OCI-LY7 (cell line): Measurements from ENCODE around the gene TTC21A. TPM values are rescaled to one million over a fixed set of nuclear protein-coding genes. Genes with fewer than 3 reads are reported as not detected.

Source experiments
- BruUV-seq: library from RNA; stranded (reverse); fragments of 400-500 nt; replicated peaks from 2 replicates; lab custom pipeline; 2021; lab: Mats Ljungman, UMichigan
- CTCF ChIA-PET: fragments of 300-600 bp; sonication (Branson Sonifier 250); formaldehyde crosslinking; loops from one replicate; lab custom pipeline; 2022; ENCODE audit warnings: antibody characterized with exemption; ENCODE audit not compliant: unreplicated experiment; lab: Charles Lee
- POLR2A ChIA-PET: fragments of 300-600 bp; sonication (Branson Sonifier 250); formaldehyde crosslinking; loops from one replicate; lab custom pipeline; 2022; ENCODE audit warnings: antibody characterized with exemption; lab: Charles Lee
- DNase-seq: peaks from one replicate; pipeline ENCODE4 v3.0.0-alpha.2; 2015; ENCODE audit warnings: low spot score
- H2AFZ ChIP-seq: fragments of 200-600 bp; sonication (generic), shearing (Covaris generic); 2 replicates; pipeline ENCODE4 v1.6.1; 2014; ENCODE audit warnings: mild to moderate bottlenecking, antibody characterized with exemption, low read length, moderate library complexity
- H3K27ac ChIP-seq: fragments of 200-600 bp; sonication (generic); 2 replicates; pipeline ENCODE4 v1.5.1; 2014; ENCODE audit warnings: mixed run types, low read depth, mild to moderate bottlenecking, moderate library complexity, low read length, inconsistent platforms; ENCODE audit not compliant: poor library complexity, severe bottlenecking
- H3K36me3 ChIP-seq: fragments of 200-600 bp; sonication (generic); 2 replicates; pipeline ENCODE4 v1.6.1; 2014; ENCODE audit warnings: mild to moderate bottlenecking, antibody characterized with exemption, low read length, moderate library complexity, mixed read lengths; ENCODE audit not compliant: insufficient read depth
- H3K4me1 ChIP-seq: fragments of 200-600 bp; sonication (generic); 2 replicates; pipeline ENCODE4 v1.5.1; 2014; ENCODE audit warnings: mild to moderate bottlenecking, low read length; ENCODE audit not compliant: insufficient read depth, poor library complexity, severe bottlenecking
- H3K4me2 ChIP-seq: fragments of 200-600 bp; sonication (generic); 2 replicates; pipeline ENCODE4 v1.6.1; 2014; ENCODE audit warnings: mild to moderate bottlenecking, low read length
- H3K4me3 ChIP-seq: fragments of 200-600 bp; sonication (generic); 2 replicates; pipeline ENCODE4 v1.5.1; 2014; ENCODE audit warnings: mild to moderate bottlenecking, low read depth, low read length; ENCODE audit not compliant: poor library complexity, severe bottlenecking
- H3K79me2 ChIP-seq: fragments of 200-600 bp; sonication (generic); 2 replicates; pipeline ENCODE4 v1.6.1; 2016; ENCODE audit warnings: low read depth, mild to moderate bottlenecking, low read length, moderate library complexity, mixed read lengths; ENCODE audit not compliant: insufficient read depth
- H3K9me2 ChIP-seq: fragments of 200-600 bp; sonication (generic); 2 replicates; pipeline ENCODE4 v1.6.1; 2016; ENCODE audit warnings: mild to moderate bottlenecking, low read length, mixed read lengths; ENCODE audit not compliant: insufficient read depth
- H3K9me3 ChIP-seq: fragments of 200-600 bp; sonication (generic); 2 replicates; pipeline ENCODE4 v1.6.1; 2014; ENCODE audit warnings: mild to moderate bottlenecking, mixed run types, low read length, mixed read lengths
- H4K20me1 ChIP-seq: fragments of 200-600 bp; sonication (generic); 2 replicates; pipeline ENCODE4 v1.6.1; 2014; ENCODE audit warnings: mild to moderate bottlenecking, antibody characterized with exemption, low read length, moderate library complexity, mixed read lengths; ENCODE audit not compliant: insufficient read depth
- CTCF ChIP-seq: fragments of 200-600 bp; sonication (generic); conservative IDR thresholded peaks from 2 replicates; pipeline ENCODE4 v1.5.1; 2014; ENCODE audit warnings: mild to moderate bottlenecking, antibody characterized with exemption, low read length, moderate library complexity, mixed read lengths
- EZH2phosphoT487 ChIP-seq: fragments of 200-600 bp; sonication (generic); IDR thresholded peaks from 2 replicates; pipeline ENCODE4 v1.6.1; 2018; ENCODE audit warnings: low read depth, borderline replicate concordance, mild to moderate bottlenecking, mixed run types, antibody characterized with exemption, low read length, moderate library complexity, mixed read lengths
- intact Hi-C: fragments of 100-400 bp; cut with micrococcal nuclease; formaldehyde crosslinking; loops from one replicate; pipeline ENCODE4 v1.10.0; 2022; ENCODE audit not compliant: unreplicated experiment
- microRNA-seq: library from miRNA; unstranded; fragments of <30 nt; microRNA quantifications from one replicate; pipeline ENCODE4 v1.2.0, GENCODE V29; 2022; ENCODE audit warnings: borderline replicate concordance
- small RNA-seq: library from RNA; depleted of rRNA; stranded (forward); fragments of <200 nt; gene quantifications from one replicate; pipeline ENCODE3, GENCODE V24; 2014
- total RNA-seq, 2 experiments: library from RNA; depleted of rRNA in 1 of 2; stranded (reverse); fragments of >200 nt in 1 of 2; shearing (Covaris generic) in 1 of 2; gene quantifications; 2 replicates each; pipeline ENCODE4 v1.2.3, GENCODE V29; 2014 to 2022

Gene TTC21A
- total RNA-seq, 2 experiments from 2014 or later = 12.8 to 27.1 TPM

- DNase-seq = no peak
- ChIA-PET POLR2A (interaction anchor here (1.2 to 5.8 kb wide), 2 partner anchors 100 to 101 kb away, joined by 4 to 49 read pairs; no protein-coding TSS in a partner anchor), CTCF (interaction anchor here (0.9 to 6.1 kb wide), 3 partner anchors 101 to 104 kb away, joined by 3 to 87 read pairs (median 10); no protein-coding TSS in a partner anchor)
- Histone ChIP-seq H3K4me1 (peaks cover 16% of the 10 kb centered on the region), H2AFZ (no peak overlapping the region), H3K9me2 (no peaks in the 10 kb centered on the region), H3K79me2 (no peaks in the 10 kb centered on the region), H3K9me3 (no peaks in the 10 kb centered on the region), H3K36me3 (no peaks in the 10 kb centered on the region), H3K4me3 (no peak overlapping the region), H3K4me2 (no peak overlapping the region), H4K20me1 (no peaks in the 10 kb centered on the region), H3K27ac (no peak overlapping the region)
- no peak for TF ChIP-seq CTCF
- no peak for TF ChIP-seq EZH2phosphoT487
- BruUV-seq = no TSS peak
- intact Hi-C loops = no loop called here
Measured at GRCh38 chr3:39187372-39188155, 80.1 kb downstream of the TTC21A start.

Small RNA genes lying within 50 kb of the gene (microRNA-seq; reads per million reads assigned to microRNA genes)
- 2.3 reads per million for gene MIR6822

Small RNA genes lying within 50 kb of the gene (small RNA-seq; reads per million reads assigned to genes)
- not detected for gene RF00017

Other genes starting within 250 kb of the TTC21A start
- gene SCN11A, start 55.7 kb upstream of the TTC21A start, total RNA-seq (2014; rRNA removed; shearing (Covaris generic)) = 0.25 TPM in 1 of 2 replicates, not detected in the other
- 0.13 and 0.22 TPM in 2 replicates for gene SCN11A, start 55.7 kb upstream of the TTC21A start, total RNA-seq (2022)
- gene WDR48, start 55.7 kb upstream of the TTC21A start, total RNA-seq (2014; rRNA removed; shearing (Covaris generic)) = 12.3 and 15.7 TPM in 2 replicates
- gene WDR48, start 55.7 kb upstream of the TTC21A start, total RNA-seq (2022) = 38.4 and 41.6 TPM in 2 replicates
- 44.8 and 59.9 TPM in 2 replicates for gene GORASP1, start 53 bp upstream of the TTC21A start, total RNA-seq (2014; rRNA removed; shearing (Covaris generic))
- 51.5 and 57.9 TPM in 2 replicates for gene GORASP1, start 53 bp upstream of the TTC21A start, total RNA-seq (2022)
- gene CSRNP1, start 45.9 kb downstream of the TTC21A start, total RNA-seq (2014; rRNA removed; shearing (Covaris generic)) = 9.5 and 10.5 TPM in 2 replicates
- 9.4 and 9.7 TPM in 2 replicates for gene CSRNP1, start 45.9 kb downstream of the TTC21A start, total RNA-seq (2022)
- gene XIRP1, start 84.9 kb downstream of the TTC21A start, total RNA-seq (2014; rRNA removed; shearing (Covaris generic)) = not detected in 2 replicates
- not detected in 2 replicates for gene XIRP1, start 84.9 kb downstream of the TTC21A start, total RNA-seq (2022)
- not detected in 2 replicates for gene CX3CR1, start 172.4 kb downstream of the TTC21A start, total RNA-seq (2014; rRNA removed; shearing (Covaris generic))
- gene CX3CR1, start 172.4 kb downstream of the TTC21A start, total RNA-seq (2022) = 0.13 TPM in 1 of 2 replicates, not detected in the other
- gene CCR8, start 222.0 kb downstream of the TTC21A start, total RNA-seq (2014; rRNA removed; shearing (Covaris generic)) = not detected in 2 replicates
- gene CCR8, start 222.0 kb downstream of the TTC21A start, total RNA-seq (2022) = not detected in 2 replicates